RWPE1 (cell line): ENCODE results near the gene USP37.

Source experiments
- CTCF ChIA-PET: fragments of 350-600 bp; sonication (Branson Sonifier 250); formaldehyde crosslinking; extraction: SDS; loops from one replicate; lab custom pipeline; 2021; lab: Yijun Ruan, JAX
- POLR2A ChIA-PET: fragments of 400-600 bp; formaldehyde crosslinking; extraction: SDS; loops from one replicate; lab custom pipeline; 2020; ENCODE audit warnings: antibody characterized with exemption; ENCODE audit not compliant: low non-redundant PET; lab: Yijun Ruan, JAX
- DNase-seq: peaks from one replicate; pipeline ENCODE4 v3.0.0; 2012; ENCODE audit warnings: low spot score
- H3K27ac ChIP-seq: fragments of 450-650 bp; 2 replicates; pipeline ENCODE4 v1.5.1; 2017
- CTCF ChIP-seq: fragments of 450-650 bp; conservative IDR thresholded peaks from 2 replicates; pipeline ENCODE4 v1.5.1; 2017; ENCODE audit warnings: low read depth, mild to moderate bottlenecking

USP37 gene

GRCh38 chr2:218513676-218514075, 54.5 kb downstream of the USP37 start:
- no peak overlapping the region for H3K27ac ChIP-seq
- CTCF ChIA-PET, result interaction anchor here (0.7 kb wide), 1 partner anchor 77 kb away, joined by 3 read pairs; no protein-coding TSS in a partner anchor
- DNase-seq, result no peak
- no peak for TF ChIP-seq CTCF
- POLR2A ChIA-PET, result no interaction called here

GRCh38 chr2:218508299-218508698, 59.9 kb downstream of the USP37 start:
- ChIA-PET POLR2A (no interaction called here), CTCF (no interaction called here)
- DNase-seq, result no peak
- H3K27ac ChIP-seq, result no peak overlapping the region
- no peak for TF ChIP-seq CTCF

- TF ChIP-seq CTCF, result no peak
- ChIA-PET CTCF (interaction anchor here (0.6 kb wide), 1 partner anchor 470 kb away, joined by 3 read pairs; no protein-coding TSS in a partner anchor), POLR2A (no interaction called here)
- no peak overlapping the region for H3K27ac ChIP-seq
- no peak for DNase-seq
These were observed 62.3 kb downstream of the USP37 start for GRCh38 chr2:218505754-218506371.

GRCh38 chr2:218501665-218502064, 66.5 kb downstream of the USP37 start:
- H3K27ac ChIP-seq, result no peak overlapping the region
- ChIA-PET POLR2A (no interaction called here), CTCF (no interaction called here)
- no peak for DNase-seq
- TF ChIP-seq CTCF, result no peak

GRCh38 chr2:218500501-218501060, 67.6 kb downstream of the USP37 start:
- CTCF ChIA-PET, result no interaction called here
- H3K27ac ChIP-seq, result no peak overlapping the region

More at GRCh38 chr2:218500501-218501060, 67.6 kb downstream of the USP37 start:
- TF ChIP-seq CTCF, result no peak
- DNase-seq, result no peak
- POLR2A ChIA-PET, result no interaction called here
